Measurements from ENCODE around the gene PPP1R37.

- TF ChIP-seq CTCF (IDR thresholded peaks at IDR 0.05; ENCODE audit: poor library complexity) (no peak), EZH2phosphoT487 (IDR thresholded peaks at IDR 0.05; ENCODE audit: low read depth, severe bottlenecking, unreplicated experiment) (no peak), EZH2 (IDR thresholded peaks at IDR 0.05; ENCODE audit: borderline replicate concordance) (no peak)
Observed at GRCh38 chr19:45104658-45105349, 11.8 kb downstream of the PPP1R37 start.
